ENCODE measurements around the gene NDUFB10.
A peak's percentile ranks its signal among the peaks of the same experiment; 100 is the strongest.
"Not testable (repeated sequence)": the region's sequence is repeated elsewhere in the genome, so short reads cannot be mapped to it uniquely, and the experiment has no call there.

Gene NDUFB10

DNA sequence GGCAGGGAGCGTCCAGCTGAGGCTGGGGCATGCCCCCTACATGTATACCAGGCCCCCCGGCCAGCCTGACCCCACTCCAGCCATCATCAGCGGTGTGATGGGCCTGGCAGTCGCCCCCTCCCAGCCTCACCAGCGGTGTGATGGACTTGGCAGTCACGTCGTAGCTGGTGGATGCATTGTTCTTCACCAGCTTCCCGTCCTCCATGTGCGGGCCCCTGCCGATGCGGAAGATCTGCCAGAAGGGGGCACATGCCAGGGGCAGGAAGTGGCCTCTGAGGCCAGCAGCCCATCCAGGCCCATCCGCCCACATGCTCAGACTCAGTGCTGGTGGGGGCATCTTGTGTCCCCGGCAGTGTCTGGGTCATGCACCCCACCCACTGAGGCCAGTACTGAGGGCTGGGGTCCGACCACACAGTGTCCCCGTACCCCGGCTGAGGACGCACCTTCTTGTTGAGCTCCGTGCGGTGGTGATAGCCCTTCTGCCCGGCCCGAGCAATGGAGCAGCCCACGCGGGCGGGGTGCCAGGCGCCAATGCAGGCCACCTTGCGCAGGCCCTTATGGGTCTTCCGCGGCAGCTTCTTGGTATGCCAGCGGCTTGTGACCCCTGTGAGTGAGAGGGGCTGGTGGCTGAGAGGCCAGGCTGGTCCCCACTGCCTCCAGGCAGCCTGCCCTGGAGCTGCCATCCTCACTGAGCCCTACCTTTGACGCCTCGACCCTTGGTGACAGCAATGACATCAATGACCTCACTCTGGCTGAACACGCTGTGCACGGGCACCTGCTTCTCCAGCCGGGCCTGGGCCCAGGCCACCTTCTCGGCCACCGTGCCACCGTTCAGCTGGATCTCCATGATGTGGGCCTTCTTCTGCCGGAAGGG lies 12.6 kb upstream of the NDUFB10 start:
- no peak for DNase-seq (ENCODE audit: low spot score)

DNA sequence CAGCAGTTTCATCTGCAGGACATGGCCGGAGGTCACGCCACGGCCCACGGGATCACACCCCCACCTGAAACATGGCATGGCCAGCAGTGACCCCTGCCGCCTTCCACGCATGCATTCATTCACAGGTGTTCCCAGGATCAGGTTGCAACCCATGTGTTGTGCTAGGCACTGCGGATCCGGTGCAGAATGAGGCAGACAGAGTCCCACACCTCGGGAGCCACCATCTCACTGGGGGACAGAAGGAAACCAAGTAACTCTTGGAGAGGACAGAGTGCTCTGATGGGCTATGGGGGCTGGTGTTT lies 12.0 kb upstream of the NDUFB10 start:
- DNase-seq (ENCODE audit: low spot score) = no peak

DNA sequence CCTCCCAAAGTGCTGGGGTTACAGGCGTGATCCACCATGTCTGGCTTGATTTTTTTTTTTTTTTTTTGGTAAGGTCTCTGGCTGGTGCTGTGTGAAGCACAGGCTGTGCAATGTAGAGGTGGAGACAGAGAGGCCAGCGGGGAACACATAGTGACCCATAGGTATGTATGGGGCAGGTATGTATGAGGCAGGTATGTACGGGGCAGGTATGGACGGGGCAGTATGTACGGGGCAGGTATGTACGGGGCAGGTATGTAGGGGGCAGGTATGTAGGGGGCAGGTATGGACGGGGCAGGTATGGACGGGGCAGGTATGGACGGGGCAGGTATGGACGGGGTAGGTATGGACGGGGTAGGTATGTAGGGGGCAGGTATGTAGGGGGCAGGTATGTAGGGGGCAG lies 9.8 kb upstream of the NDUFB10 start:
- no peak for DNase-seq (ENCODE audit: low spot score)

DNA sequence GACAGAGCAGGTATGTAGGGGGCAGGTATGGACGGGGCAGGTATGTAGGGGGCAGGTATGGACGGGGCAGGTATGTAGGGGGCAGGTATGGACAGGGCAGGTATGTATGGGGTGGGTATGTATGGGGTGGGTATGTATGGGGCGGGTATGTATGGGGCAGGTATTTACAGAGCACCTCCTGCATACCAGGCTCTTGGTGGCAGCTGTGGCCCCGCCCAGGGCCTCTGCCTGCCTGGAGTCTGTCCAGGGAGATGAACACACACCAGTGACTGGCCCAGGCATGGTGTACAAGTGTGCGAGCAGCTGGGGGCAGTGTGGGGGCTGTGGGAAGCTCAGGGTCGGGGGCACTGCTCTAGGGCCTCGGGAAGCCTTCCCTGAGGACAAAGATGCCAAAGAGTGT lies 9.3 kb upstream of the NDUFB10 start:
- no peak for DNase-seq (ENCODE audit: low spot score)

- no peak for DNase-seq (ENCODE audit: low spot score)
Measured at GRCh38 chr16:1950559-1950958, 8.8 kb upstream of the NDUFB10 start.

- no peak for DNase-seq (ENCODE audit: low spot score)
Measured at GRCh38 chr16:1953734-1954133, 5.6 kb upstream of the NDUFB10 start.

DNA sequence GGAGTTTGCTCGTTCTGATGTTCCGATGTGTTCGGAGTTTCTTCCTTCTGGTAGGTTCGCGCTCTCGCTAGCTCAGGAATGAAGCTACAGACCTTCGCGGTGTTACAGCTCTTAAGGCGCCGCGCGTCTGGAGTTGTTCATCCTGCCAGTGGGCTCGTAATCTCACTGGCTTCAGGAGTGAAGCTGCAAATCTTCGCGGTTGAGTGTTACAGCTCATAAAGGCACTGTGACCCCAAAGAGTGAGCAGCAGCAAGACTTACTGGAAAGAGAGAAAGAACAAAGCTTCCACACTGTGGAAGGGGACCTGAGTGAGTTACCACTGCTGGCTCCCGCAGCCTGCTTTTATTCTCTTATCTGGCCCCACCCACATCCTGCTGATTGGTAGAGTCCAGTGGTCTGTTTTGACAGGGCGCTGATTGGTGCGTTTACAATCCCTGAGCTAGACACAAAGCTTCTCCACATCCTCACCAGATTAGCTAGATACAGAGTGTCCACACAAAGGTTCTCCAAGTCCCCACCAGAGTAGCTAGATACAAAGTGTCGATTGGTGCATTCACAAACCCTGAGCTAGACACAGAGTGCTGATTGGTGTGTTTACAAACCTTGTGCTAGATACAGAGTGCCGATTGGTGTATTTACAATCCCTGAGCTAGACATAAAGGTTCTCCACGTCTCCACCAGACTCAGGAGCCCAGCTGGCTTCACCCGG lies 1.8 kb upstream of the NDUFB10 start:
- not testable (repeated sequence) for DNase-seq (ENCODE audit: low spot score)

GRCh38 chr16:1958143-1958491 lies 1.2 kb upstream of the NDUFB10 start:
- DNase-seq (ENCODE audit: low spot score) = not testable (repeated sequence)

DNA sequence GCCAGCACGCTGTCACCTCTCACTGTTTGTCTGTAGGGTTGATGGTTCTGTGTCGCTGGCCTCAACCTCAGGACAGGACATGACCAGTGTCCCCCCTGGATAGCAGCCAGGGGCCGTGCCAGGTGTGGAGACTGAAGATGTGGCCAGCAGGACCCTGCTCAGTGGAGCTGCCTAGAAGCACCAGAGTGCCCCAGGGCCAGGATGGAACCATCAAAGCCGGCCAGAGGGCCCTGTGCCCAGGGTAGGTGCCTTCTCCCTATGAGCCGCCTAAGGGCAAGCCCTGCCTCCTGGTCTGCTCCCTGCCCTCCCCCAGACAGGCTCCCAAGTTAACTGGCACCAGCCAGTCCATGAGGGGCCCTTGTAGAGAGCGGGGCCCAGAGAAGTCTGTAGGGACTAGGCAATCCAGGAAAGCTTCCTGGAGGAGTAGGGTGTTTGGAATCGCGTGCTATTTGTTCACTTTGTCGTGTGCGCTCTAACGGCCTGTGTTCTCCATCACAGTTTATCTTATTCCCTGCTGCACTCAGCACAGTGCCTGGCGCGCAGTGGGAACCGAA lies 546 bp upstream of the NDUFB10 start:
- no peak for DNase-seq (ENCODE audit: low spot score)

DNA sequence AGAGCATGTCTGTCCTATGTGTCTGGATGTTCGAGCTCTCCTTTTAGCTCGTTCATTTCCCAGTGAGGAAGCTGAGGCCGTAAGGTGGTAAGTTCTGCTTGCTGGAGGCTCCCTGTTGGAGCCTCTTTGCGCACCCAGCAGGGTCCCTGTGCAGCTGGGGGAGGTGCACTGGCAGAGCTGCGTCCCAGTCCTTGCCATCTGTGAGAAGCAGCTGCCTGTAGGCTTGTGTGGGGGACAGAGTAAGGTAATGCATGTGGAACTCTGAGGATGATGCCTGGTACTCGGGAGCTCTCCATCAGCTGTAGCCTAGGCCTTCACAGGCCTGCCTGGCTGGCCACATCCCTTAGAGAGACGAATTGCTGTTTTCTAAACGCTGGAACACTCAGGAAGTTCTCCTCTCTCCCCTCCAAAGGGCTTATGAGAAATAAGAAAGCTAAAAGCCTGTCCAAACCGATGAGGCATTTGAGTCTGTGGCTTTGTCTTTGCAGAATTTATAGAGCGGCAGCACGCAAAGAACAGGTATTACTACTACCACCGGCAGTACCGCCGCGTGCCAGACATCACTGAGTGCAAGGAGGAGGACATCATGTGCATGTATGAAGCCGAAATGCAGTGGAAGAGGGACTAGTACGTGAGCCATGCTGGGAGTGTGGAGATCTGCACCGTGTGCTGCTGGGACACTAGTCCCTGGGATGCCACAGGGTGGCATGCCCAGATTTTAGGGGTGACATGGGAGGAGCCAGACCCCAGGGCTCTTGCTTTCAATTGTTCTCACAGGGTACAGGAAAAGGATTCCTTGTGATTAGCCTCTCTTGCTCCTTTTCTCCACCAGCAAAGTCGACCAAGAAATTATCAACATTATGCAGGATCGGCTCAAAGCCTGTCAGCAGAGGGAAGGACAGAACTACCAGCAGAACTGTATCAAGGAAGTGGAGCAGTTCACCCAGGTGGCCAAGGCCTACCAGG lies 1.6 kb downstream of the NDUFB10 start:
- DNase-seq (ENCODE audit: low spot score) = no peak

DNA sequence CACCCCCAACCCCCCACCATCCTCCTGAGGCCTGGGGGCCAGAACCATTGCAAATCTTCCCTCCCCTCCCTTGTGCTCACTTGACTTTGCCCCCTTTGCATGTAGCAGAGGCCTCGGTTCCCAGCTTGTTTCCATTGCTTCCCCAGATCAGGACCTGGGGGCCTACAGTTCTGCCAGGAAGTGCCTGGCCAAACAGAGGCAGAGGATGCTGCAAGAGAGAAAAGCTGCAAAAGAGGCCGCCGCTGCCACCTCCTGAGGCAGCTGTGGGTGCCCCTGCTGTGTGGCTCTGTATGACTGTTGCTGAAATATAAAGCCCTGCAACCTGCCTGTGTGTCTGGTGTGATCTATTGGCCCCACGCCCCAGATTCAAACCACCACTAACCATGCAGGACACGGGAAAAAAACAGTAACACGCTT lies 2.3 kb downstream of the NDUFB10 start:
- no peak for DNase-seq (ENCODE audit: low spot score)

GRCh38 chr16:1962161-1963153 lies 3.1 kb downstream of the NDUFB10 start:
- not testable (repeated sequence) for DNase-seq (ENCODE audit: low spot score)

- DNase-seq (ENCODE audit: low spot score) = no peak
Measured at GRCh38 chr16:1963806-1964505, 4.6 kb downstream of the NDUFB10 start.

DNA sequence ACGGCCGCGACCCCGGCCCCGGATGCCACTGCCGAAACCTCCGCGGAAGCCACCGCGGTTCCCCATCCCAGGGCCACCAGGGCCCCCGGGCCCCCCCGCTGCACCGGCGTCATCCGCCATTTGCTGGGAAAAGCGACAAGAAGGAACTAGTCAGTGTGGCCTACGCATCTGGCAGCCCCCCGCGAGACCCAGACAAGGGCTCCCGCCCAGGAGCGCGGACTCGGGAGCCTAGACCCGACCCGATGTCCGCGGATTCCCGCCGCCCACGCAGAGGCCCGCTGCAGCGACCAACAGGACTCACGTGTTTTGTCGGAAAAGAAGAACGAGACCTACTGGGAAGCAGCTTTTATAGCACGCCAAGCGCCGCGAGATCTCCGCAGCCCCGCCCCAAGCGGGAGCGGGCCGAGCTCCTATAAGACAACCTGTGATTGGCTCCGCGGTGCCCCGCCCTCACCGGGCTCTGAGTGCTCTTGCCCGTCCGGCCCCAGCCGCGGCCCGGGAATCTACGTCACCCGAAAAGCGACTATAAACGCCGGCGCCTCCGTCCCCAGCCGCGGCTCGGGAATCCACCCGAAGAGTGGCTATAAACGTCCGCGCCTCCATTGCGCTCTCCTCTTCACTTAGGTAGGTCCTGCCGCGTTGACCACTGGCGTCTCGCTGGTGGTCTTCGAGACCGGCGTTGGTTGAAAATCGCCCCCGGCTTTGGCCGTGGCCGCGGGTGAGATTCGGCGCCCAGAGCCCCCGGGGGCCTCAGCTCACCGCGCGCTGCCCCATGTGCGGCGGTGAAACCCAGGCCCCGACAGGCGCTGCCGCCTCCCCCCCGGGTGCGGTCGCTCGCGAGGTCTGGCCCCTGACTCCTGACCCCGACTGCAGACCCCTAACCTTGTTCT lies 5.4 kb downstream of the NDUFB10 start, which contains the start of gene RPS2:
TSS of gene RPS2 (minus strand) at position 321 of the 890 bp plus-strand sequence. CDS start at position 120, 201 bp downstream.
- DNase-seq (ENCODE audit: low spot score) = peak; percentile 97

DNA sequence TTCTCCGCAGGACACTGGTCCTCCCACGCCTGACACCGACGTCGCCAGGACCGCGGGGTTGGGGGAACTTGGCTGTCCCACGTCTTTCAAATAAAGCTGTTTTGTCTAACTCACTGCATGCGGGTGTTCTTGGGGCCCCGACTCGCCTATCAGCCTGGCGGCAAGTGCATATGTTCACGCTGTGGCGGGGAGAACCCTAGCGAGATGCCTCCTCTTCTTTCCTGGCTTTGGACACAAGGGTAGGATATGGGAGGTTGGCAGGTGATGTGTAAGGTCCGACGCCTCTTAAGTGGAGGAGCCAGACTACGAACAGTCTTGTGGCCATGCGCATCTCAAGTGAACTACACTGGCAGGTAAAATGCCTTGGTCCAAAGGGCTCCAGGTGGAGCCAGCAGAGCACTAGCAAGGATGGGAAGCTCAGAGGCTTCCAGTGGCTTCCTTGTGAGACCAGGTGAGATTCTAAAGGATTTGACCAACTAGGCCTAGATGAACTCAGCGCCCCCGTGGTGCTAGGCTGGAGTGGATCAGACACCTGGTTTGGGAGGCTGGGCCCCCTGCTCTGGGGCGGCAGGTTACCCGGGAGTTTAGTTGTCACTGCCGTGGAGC lies 6.2 kb downstream of the NDUFB10 start:
- no peak for DNase-seq (ENCODE audit: low spot score)

- no peak for DNase-seq (ENCODE audit: low spot score)
Measured at GRCh38 chr16:1966460-1966859, 7.1 kb downstream of the NDUFB10 start, which contains the start of gene RNF151. Gene RNF151 (plus strand): TSS chr16:1966856. CDS start chr16:1966882, 26 bp downstream.

GRCh38 chr16:1968146-1968953 lies 9.0 kb downstream of the NDUFB10 start:
- DNase-seq (ENCODE audit: low spot score) = no peak

Measured in CD4-positive, alpha-beta T cell treated with Interleukin-6 at 100 ng/mL for 8 hours (primary cell).